ENCODE measurements around the gene CALML6. TPM values are rescaled to one million over a fixed set of nuclear protein-coding genes. Genes with fewer than 3 reads are reported as not detected.

The CALML6 gene
- total and polyA plus RNA-seq, 4 donors: 1.1 to 4.5 TPM; not detected in 2

GRCh38 chr1:1895060-1895418, 20.0 kb upstream of the CALML6 start:
- ATAC-seq (ENCODE audit: low FRiP score) (no peak), DNase-seq (no peak)
- intact Hi-C loops (cut with DNase I): no loop called here
- Histone ChIP-seq H3K4me3 (ENCODE audit: low read length in 2 of 2) (no peak overlapping the region), H3K36me3 (ENCODE audit: control insufficient read depth in 1 of 2, insufficient read depth in 2 of 2, low read length in 1 of 2) (no peaks in the 10 kb centered on the region), H3K4me1 (ENCODE audit: control insufficient read depth in 1 of 2, insufficient read depth in 2 of 2, low read length in 2 of 2) (no peaks in the 10 kb centered on the region), H3K27me3 (ENCODE audit: control insufficient read depth in 1 of 2, insufficient read depth in 2 of 2, low read length in 1 of 2) (no peaks in the 10 kb centered on the region), H3K9me3 (ENCODE audit: control insufficient read depth, low read length) (no peaks in the 10 kb centered on the region), H3K27ac (ENCODE audit: low read depth in 1 of 2, low read length in 2 of 2) (no peak overlapping the region)
- whole genome bisulfite sequencing, 2 donors: 42 to 43% methylated on average over 10 of the region's 10 CpGs

- WGBS, 2 donors: 83 to 90% methylated on average over 14 of the region's 14 CpGs
- Histone ChIP-seq H3K27me3 (ENCODE audit: control insufficient read depth in 1 of 2, insufficient read depth in 2 of 2, low read length in 1 of 2) (no peaks in the 10 kb centered on the region), H3K4me3 (ENCODE audit: low read length in 2 of 2) (no peak overlapping the region), H3K36me3 (ENCODE audit: control insufficient read depth in 1 of 2, insufficient read depth in 2 of 2, low read length in 1 of 2) (no peaks in the 10 kb centered on the region), H3K27ac (ENCODE audit: low read depth in 1 of 2, low read length in 2 of 2) (no peak overlapping the region), H3K4me1 (ENCODE audit: control insufficient read depth in 1 of 2, insufficient read depth in 2 of 2, low read length in 2 of 2) (no peaks in the 10 kb centered on the region), H3K9me3 (ENCODE audit: control insufficient read depth, low read length) (no peaks in the 10 kb centered on the region)
- no peak for ATAC-seq (ENCODE audit: low FRiP score)
- intact Hi-C loops (cut with DNase I): no loop called here
- no peak for DNase-seq
These were observed 19.4 kb upstream of the CALML6 start for GRCh38 chr1:1895456-1896336.

- no peak for ATAC-seq (ENCODE audit: low FRiP score)
- WGBS, 2 donors: 91% methylated on average over 6 of the region's 6 CpGs
- intact Hi-C loops (cut with DNase I): no loop called here
These were observed 16.7 kb upstream of the CALML6 start for GRCh38 chr1:1898246-1898933.

GRCh38 chr1:1899266-1899966, 15.6 kb upstream of the CALML6 start:
- intact Hi-C loops (cut with DNase I): no loop called here
- no peaks in the 10 kb centered on the region for H3K36me3 ChIP-seq (ENCODE audit: control insufficient read depth in 1 of 2, insufficient read depth in 2 of 2, low read length in 1 of 2)
- 67 to 72% methylated on average over 15 to 16 of the region's 16 CpGs for WGBS, 2 donors

More at GRCh38 chr1:1898246-1898933, 16.7 kb upstream of the CALML6 start:
- Histone ChIP-seq H3K4me3 (ENCODE audit: low read length in 2 of 2) (no peak overlapping the region), H3K4me1 (ENCODE audit: control insufficient read depth in 1 of 2, insufficient read depth in 2 of 2, low read length in 2 of 2) (no peaks in the 10 kb centered on the region), H3K27ac (ENCODE audit: low read depth in 1 of 2, low read length in 2 of 2) (no peak overlapping the region), H3K9me3 (ENCODE audit: control insufficient read depth, low read length) (no peaks in the 10 kb centered on the region), H3K27me3 (ENCODE audit: control insufficient read depth in 1 of 2, insufficient read depth in 2 of 2, low read length in 1 of 2) (no peaks in the 10 kb centered on the region), H3K36me3 (ENCODE audit: control insufficient read depth in 1 of 2, insufficient read depth in 2 of 2, low read length in 1 of 2) (no peaks in the 10 kb centered on the region)
- DNase-seq: no peak

GRCh38 chr1:1899967-1900327, 15.1 kb upstream of the CALML6 start:
- H3K27ac ChIP-seq (ENCODE audit: low read depth in 1 of 2, low read length in 2 of 2): no peak overlapping the region
- no peaks in the 10 kb centered on the region for H3K4me1 ChIP-seq (ENCODE audit: control insufficient read depth in 1 of 2, insufficient read depth in 2 of 2, low read length in 2 of 2)
- DNase-seq: peak in 1 of 2 donors; percentile 75
- no peaks in the 10 kb centered on the region for H3K27me3 ChIP-seq (ENCODE audit: control insufficient read depth in 1 of 2, insufficient read depth in 2 of 2, low read length in 1 of 2)
- intact Hi-C loops (cut with DNase I): no loop called here
- no peak overlapping the region for H3K4me3 ChIP-seq (ENCODE audit: low read length in 2 of 2)
- ATAC-seq (ENCODE audit: low FRiP score): peak; percentile 9
- no peaks in the 10 kb centered on the region for H3K9me3 ChIP-seq (ENCODE audit: control insufficient read depth, low read length)
- WGBS, 2 donors: 89 to 93% methylated on average over 9 of the region's 9 CpGs
- H3K36me3 ChIP-seq (ENCODE audit: control insufficient read depth in 1 of 2, insufficient read depth in 2 of 2, low read length in 1 of 2): no peaks in the 10 kb centered on the region

More at GRCh38 chr1:1899266-1899966, 15.6 kb upstream of the CALML6 start:
- Histone ChIP-seq H3K27ac (ENCODE audit: low read depth in 1 of 2, low read length in 2 of 2) (no peak overlapping the region), H3K27me3 (ENCODE audit: control insufficient read depth in 1 of 2, insufficient read depth in 2 of 2, low read length in 1 of 2) (no peaks in the 10 kb centered on the region), H3K9me3 (ENCODE audit: control insufficient read depth, low read length) (no peaks in the 10 kb centered on the region), H3K4me3 (ENCODE audit: low read length in 2 of 2) (no peak overlapping the region), H3K4me1 (ENCODE audit: control insufficient read depth in 1 of 2, insufficient read depth in 2 of 2, low read length in 2 of 2) (no peaks in the 10 kb centered on the region)
- peak; percentile 7 for ATAC-seq (ENCODE audit: low FRiP score)
- DNase-seq: peak in 1 of 2 donors; percentile 66

- intact Hi-C loops (cut with DNase I): no loop called here
- Histone ChIP-seq H3K4me1 (ENCODE audit: control insufficient read depth in 1 of 2, insufficient read depth in 2 of 2, low read length in 2 of 2) (no peaks in the 10 kb centered on the region), H3K27me3 (ENCODE audit: control insufficient read depth in 1 of 2, insufficient read depth in 2 of 2, low read length in 1 of 2) (no peaks in the 10 kb centered on the region), H3K9me3 (ENCODE audit: control insufficient read depth, low read length) (no peaks in the 10 kb centered on the region), H3K4me3 (ENCODE audit: low read length in 2 of 2) (no peak overlapping the region), H3K36me3 (ENCODE audit: control insufficient read depth in 1 of 2, insufficient read depth in 2 of 2, low read length in 1 of 2) (no peaks in the 10 kb centered on the region), H3K27ac (ENCODE audit: low read depth in 1 of 2, low read length in 2 of 2) (no peak overlapping the region)
- ATAC-seq (ENCODE audit: low FRiP score) (no peak), DNase-seq (no peak)
- 81 to 84% methylated on average over 14 of the region's 14 CpGs for WGBS, 2 donors
These were observed 14.0 kb upstream of the CALML6 start for GRCh38 chr1:1900883-1901640.

GRCh38 chr1:1901641-1902294, 13.3 kb upstream of the CALML6 start:
- DNase-seq: no peak
- Histone ChIP-seq H3K9me3 (ENCODE audit: control insufficient read depth, low read length) (no peaks in the 10 kb centered on the region), H3K27me3 (ENCODE audit: control insufficient read depth in 1 of 2, insufficient read depth in 2 of 2, low read length in 1 of 2) (no peaks in the 10 kb centered on the region), H3K27ac (ENCODE audit: low read depth in 1 of 2, low read length in 2 of 2) (no peak overlapping the region), H3K4me3 (ENCODE audit: low read length in 2 of 2) (no peak overlapping the region), H3K36me3 (ENCODE audit: control insufficient read depth in 1 of 2, insufficient read depth in 2 of 2, low read length in 1 of 2) (no peaks in the 10 kb centered on the region), H3K4me1 (ENCODE audit: control insufficient read depth in 1 of 2, insufficient read depth in 2 of 2, low read length in 2 of 2) (no peaks in the 10 kb centered on the region)
- intact Hi-C loops (cut with DNase I): no loop called here
- 83 to 89% methylated on average over 13 of the region's 13 CpGs for WGBS, 2 donors
- no peak for ATAC-seq (ENCODE audit: low FRiP score)

- no peaks in the 10 kb centered on the region for H3K36me3 ChIP-seq (ENCODE audit: control insufficient read depth in 1 of 2, insufficient read depth in 2 of 2, low read length in 1 of 2)
- H3K4me3 ChIP-seq (ENCODE audit: low read length in 2 of 2): no peak overlapping the region
- H3K4me1 ChIP-seq (ENCODE audit: control insufficient read depth in 1 of 2, insufficient read depth in 2 of 2, low read length in 2 of 2): no peaks in the 10 kb centered on the region
- intact Hi-C loops (cut with DNase I): no loop called here
- no peaks in the 10 kb centered on the region for H3K9me3 ChIP-seq (ENCODE audit: control insufficient read depth, low read length)
- H3K27me3 ChIP-seq (ENCODE audit: control insufficient read depth in 1 of 2, insufficient read depth in 2 of 2, low read length in 1 of 2): no peaks in the 10 kb centered on the region
- DNase-seq (no peak), ATAC-seq (ENCODE audit: low FRiP score) (no peak)
- H3K27ac ChIP-seq (ENCODE audit: low read depth in 1 of 2, low read length in 2 of 2): no peak overlapping the region
- 96 to 97% methylated on average over 12 of the region's 12 CpGs for WGBS, 2 donors
These were observed 11.8 kb upstream of the CALML6 start for GRCh38 chr1:1903224-1903623.

Measured in aorta (tissue), 5 donors.